ENCODE results near the gene MT1B.

Gene MT1B

GRCh38 chr16:56607675-56608042 lies 44.0 kb upstream of the MT1B start:
- peak overlapping the region; percentile 84 for H3K27ac ChIP-seq
- TF ChIP-seq CTCF (conservative IDR thresholded peaks at IDR 0.05) = no peak

GRCh38 chr16:56608043-56608875 lies 43.4 kb upstream of the MT1B start, which contains the start of gene MT2A:
Gene MT2A (plus strand): TSS chr16:56608584. CDS start chr16:56608656, 72 bp downstream.
- H3K27ac ChIP-seq = peak within 1 kb of the TSS; percentile 84
- TF ChIP-seq CTCF (conservative IDR thresholded peaks at IDR 0.05) = no peak

GRCh38 chr16:56608876-56609462 lies 42.7 kb upstream of the MT1B start:
- peak overlapping the region; percentile 84 for H3K27ac ChIP-seq
- TF ChIP-seq CTCF (conservative IDR thresholded peaks at IDR 0.05) = peak; percentile 10; the same call in 1 of the 2 replicates

- no peak for TF ChIP-seq CTCF (conservative IDR thresholded peaks at IDR 0.05)
- peak overlapping the region; percentile 84 for H3K27ac ChIP-seq
Observed at GRCh38 chr16:56609463-56609921, 42.2 kb upstream of the MT1B start.

- H3K27ac ChIP-seq = peak overlapping the region; percentile 84
- no peak for TF ChIP-seq CTCF (conservative IDR thresholded peaks at IDR 0.05)
Observed at GRCh38 chr16:56610017-56610608, 41.6 kb upstream of the MT1B start.

- H3K27ac ChIP-seq = peak overlapping the region; percentile 84
- TF ChIP-seq CTCF (conservative IDR thresholded peaks at IDR 0.05) = no peak
Observed at GRCh38 chr16:56610609-56611111, 41.0 kb upstream of the MT1B start.

GRCh38 chr16:56611281-56611833 lies 40.3 kb upstream of the MT1B start:
- TF ChIP-seq CTCF (conservative IDR thresholded peaks at IDR 0.05) = no peak
- 0 out of 2 replicates have a peak overlapping the region, but pooled peaks have one; percentile 84 for H3K27ac ChIP-seq

Data from VCaP (cell line).